HCEC 1CT (cell line): ENCODE measurements around the gene FDX2.
"Not testable (repeated sequence)": the region's sequence is repeated elsewhere in the genome, so short reads cannot be mapped to it uniquely, and the experiment has no call there.

Experiments
- DNase-seq: peaks from one replicate; pipeline ENCODE4 v3.0.0-alpha.2; 2017

The FDX2 gene

DNA sequence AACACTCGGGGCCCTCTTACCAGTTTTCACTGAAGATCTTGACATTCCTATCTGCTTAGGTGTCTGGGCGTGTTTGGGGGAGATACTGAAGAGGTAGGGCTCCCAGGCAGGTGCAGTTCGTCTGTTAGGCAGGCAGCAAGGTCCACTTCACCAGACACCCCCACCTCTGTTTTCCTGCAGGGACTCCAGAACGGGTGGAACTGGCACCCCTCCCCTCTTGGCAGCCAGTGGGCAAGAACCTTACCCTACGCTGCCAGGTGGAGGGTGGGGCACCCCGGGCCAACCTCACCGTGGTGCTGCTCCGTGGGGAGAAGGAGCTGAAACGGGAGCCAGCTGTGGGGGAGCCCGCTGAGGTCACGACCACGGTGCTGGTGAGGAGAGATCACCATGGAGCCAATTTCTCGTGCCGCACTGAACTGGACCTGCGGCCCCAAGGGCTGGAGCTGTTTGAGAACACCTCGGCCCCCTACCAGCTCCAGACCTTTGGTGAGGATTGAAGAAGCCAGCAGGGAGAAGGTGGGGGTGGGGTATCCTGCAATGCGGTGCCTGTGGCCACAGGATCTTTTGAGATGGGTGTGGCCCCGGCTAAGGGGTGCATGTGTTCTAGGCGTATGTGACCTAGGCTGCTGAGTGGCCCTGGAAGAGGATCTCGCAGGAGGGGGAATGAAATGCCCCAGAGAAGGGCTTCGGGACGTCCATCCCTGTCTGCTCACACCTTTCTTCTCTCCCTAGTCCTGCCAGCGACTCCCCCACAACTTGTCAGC is 32.3 kb downstream of the FDX2 start:
- DNase-seq = no peak

DNA sequence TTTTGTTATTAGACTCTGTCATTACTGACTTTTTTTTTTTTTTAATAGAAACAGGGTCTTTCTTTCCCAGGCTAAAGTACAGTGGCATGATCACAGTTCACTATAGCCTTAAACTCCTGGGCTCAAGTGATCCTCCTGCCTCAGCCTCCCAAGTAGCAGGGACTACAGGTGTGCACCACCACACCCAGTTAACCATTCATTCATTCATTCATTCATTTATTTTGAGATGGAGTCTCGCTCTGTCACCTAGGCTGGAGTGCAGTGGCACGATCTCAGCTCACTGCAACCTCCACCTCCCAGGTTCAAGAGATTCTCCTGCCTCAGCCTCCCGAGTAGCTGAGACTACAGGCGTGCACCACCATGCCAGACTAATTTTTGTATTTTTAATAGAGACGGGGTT is 33.8 kb downstream of the FDX2 start:
- DNase-seq = not testable (repeated sequence)

DNA sequence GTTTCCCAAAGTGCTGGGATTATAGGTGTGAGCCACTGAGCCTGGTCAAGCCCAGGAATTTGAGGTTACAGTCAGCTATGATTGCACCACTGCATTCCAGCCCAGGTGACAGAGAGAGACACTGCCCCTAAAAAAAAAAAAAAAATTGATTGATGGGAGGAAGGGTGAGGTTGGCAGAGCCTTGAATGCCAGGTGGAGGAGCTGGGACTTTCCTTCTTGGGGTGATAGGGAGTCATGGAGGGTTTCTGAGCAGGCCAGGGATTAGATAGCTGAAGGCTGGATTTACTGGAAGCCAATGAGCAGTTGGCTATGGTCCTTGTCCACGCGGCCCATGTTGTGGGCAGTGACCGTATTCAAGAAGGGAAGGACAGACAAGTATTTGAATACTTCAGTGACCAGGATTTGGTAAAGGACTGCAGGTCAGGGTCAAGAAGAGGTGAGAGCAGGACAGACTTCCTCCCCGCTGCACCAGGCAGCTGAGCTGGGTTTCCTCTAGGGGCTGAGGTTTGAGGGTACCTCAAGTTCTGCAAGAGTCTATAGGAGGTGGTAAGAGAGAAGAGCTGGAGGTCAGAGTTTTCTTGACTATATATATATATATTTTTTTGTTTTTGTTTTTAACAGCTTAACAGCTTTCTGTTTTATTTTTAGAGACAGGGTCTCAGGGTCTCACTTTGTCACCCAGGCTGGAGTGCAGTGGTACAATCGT is 35.9 kb downstream of the FDX2 start:
- no peak for DNase-seq

DNA sequence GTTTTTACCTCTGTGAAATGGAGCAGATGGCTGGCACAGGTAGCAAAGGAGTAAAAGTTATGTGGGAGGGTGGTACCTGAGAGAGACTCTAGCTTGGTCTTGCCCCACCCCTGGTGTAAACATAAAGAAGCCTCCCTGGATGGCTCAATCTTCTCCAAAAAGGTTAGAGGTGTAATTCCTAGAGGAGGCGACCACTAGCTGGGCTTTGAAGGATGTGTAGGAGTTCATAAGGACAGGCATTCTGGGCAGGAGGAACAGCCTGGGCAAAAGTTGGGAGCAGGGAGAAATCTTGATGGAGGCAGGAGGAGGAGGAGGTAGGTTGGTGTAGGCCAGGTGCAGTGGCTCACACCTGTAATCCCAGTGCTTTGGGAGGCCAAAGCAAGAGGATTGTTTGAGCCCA is 36.9 kb downstream of the FDX2 start:
- DNase-seq = no peak

DNA sequence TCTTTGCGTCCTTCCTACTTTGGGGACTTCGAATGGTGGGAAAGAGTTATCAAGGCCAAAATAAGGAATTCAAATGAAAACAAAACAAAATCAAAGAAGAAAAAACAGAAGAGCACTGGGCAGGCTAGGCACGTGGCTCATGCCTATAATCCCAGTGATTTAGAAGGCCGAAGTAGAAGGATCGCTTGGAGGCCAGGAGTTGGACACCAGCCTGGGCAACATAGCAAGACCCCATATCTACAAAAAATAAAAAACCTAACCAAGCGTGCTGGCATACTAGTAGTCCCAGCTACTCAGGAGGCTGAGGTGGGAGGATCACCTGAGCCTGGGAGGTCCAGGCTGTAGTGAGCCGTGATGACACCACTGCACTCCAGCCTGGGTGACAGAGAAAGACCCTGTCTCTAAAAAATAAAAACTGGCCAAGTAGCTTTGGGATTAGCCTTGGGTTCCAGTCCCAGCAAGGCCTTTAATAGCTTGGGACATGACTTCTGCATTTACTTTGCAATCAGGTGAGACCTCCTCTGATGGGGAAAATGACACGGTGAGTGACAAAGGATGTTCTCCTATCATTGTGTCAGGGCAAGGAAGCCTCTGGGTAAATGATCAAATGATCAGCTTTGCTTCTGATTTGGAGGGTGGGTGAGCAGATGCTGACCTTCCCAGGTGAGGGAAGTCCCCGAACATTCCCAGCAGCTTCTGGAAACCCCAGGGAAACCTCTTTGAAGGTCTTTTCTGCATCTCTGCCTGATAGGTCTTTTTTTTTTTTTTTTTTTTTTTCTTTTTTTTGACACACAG is 37.8 kb downstream of the FDX2 start:
- DNase-seq = no peak

DNA sequence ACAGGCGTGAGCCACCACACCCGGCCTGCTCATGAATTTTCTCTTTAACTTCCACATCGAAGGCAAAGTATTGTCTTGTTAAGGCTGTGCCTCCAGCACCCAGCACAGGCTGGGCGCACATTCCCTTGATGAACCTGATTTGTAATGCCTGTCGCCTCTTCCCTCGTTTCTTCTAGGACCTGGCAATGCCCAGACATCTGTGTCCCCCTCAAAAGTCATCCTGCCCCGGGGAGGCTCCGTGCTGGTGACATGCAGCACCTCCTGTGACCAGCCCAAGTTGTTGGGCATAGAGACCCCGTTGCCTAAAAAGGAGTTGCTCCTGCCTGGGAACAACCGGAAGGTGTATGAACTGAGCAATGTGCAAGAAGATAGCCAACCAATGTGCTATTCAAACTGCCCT is 41.2 kb downstream of the FDX2 start:
- no peak for DNase-seq

DNA sequence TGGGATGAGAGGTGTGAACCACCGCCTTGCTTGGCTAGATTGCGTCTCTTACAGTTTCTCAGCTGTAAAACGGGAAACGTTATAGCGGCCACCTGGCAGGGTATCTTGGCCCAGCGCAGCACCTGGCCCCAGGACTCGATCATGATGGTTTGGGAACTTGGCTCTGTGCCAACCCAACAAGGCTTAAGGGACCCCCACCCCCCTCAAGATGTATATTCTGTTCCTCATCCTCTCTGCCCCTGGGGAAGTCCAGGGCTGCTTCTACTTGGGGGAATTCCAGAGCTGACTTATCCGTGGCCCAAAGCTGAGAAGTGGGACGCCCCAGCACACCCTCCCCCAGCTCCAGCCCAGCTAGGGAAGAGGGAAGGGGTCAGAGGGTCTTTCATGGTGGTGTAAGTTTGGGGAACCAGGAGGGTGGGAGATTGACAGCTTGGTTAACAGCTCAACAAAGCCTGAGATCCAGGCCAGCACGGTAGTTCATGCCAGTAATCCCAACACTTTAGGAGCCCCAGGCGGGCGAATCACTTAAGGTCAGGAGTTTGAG is 44.2 kb downstream of the FDX2 start:
- no peak for DNase-seq

DNA sequence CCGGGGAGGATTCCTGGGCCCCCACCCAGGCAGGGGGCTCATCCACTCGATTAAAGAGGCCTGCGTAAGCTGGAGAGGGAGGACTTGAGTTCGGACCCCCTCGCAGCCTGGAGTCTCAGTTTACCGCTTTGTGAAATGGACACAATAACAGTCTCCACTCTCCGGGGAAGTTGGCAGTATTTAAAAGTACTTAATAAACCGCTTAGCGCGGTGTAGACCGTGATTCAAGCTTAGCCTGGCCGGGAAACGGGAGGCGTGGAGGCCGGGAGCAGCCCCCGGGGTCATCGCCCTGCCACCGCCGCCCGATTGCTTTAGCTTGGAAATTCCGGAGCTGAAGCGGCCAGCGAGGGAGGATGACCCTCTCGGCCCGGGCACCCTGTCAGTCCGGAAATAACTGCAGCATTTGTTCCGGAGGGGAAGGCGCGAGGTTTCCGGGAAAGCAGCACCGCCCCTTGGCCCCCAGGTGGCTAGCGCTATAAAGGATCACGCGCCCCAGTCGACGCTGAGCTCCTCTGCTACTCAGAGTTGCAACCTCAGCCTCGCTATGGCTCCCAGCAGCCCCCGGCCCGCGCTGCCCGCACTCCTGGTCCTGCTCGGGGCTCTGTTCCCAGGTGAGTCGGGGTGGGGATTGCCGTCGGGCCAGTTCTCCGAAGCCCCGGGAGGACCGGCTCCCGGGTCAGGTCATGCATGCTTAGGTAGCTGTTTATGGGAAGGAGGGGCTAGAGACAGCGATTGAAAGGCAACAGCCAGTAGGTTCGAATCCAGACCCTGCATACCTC is 45.0 kb downstream of the FDX2 start, which contains the start of gene ICAM1:
Gene ICAM1, plus strand, starts transcription at position 505 of the 779 bp plus-strand sequence. Its CDS starts 40 bp downstream, at position 545.
- DNase-seq = peak; percentile 72

DNA sequence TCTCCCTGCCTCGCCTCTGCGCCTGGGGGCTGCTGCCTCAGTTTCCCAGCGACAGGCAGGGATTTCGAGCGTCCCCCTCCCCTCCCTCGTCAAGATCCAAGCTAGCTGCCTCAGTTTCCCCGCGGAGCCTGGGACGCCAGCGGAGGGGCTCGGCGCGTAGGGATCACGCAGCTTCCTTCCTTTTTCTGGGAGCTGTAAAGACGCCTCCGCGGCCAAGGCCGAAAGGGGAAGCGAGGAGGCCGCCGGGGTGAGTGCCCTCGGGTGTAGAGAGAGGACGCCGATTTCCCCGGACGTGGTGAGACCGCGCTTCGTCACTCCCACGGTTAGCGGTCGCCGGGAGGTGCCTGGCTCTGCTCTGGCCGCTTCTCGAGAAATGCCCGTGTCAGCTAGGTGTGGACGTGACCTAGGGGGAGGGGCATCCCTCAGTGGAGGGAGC is 45.6 kb downstream of the FDX2 start:
- peak; percentile 34 for DNase-seq

DNA sequence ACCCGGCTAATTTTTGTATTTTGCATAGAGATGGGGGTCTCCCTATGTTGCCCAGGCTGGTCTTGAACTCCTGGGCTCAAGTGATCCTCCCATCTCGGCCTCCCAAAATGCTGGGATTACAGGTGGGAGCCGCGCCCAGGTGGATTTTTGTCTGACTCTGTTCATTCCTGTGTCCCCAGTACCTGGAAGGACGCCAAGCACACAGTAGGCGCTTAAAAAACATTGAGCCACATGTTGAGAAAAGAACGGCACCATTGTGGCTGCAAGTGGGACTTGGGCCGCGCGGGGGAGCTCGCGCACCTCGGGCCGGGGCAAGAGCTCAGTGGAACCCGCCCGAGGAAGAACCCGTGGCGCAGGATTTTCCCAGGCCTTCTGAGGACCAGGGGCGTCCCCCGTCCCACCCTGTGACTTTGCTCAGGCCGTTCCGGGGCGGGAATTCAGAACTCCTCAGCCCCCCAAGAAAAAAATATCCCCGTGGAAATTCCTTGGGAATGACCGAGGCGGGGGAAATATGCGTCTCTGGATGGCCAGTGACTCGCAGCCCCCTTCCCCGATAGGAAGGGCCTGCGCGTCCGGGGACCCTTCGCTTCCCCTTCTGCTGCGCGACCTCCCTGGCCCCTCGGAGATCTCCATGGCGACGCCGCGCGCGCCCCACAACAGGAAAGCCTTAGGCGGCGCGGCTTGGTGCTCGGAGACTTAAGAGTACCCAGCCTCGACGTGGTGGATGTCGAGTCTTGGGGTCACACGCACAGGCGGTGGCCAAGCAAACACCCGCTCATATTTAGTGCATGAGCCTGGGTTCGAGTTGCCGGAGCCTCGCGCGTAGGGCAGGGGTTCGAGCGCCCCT is 46.3 kb downstream of the FDX2 start:
- DNase-seq = peak; percentile 62

DNA sequence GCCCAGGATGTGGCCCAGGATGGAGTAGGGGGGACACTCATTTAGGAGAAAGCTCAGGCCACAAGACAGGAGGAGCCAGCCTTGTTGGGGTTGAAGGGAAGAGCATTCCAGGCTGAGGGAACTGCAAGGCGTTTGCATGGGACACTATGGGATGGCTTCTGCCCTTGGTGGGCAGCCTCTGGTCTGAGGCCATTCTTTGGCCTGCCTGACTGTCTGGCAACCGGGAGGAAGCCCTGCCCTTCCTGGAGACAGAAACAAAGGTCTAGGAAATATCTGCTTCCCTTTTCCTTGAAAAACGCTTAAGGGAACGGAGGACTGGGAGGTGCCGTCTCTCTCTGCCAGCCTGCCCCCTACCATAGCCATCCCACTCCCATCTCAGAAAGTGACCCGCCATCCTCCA is 47.7 kb downstream of the FDX2 start:
- no peak for DNase-seq

DNA sequence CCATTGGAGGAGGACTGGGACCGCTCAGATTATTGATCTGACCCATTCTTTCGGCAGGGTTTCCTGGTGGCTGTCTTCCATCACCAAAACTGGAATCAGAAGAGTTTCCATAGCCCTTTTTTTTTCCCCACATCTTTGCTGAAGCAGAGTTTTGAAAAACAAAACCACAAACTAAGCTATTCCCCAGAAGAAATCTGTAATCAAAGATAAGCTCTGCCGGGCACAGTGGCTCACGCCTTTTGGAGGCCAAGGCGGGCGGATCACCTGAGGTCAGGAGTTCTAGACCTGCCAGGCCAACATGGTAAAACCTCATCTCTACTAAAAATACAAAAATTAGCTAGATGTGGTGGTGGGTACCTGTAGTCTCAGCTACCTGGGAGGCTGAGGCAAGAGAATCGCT is 49.1 kb downstream of the FDX2 start:
- DNase-seq = no peak

DNA sequence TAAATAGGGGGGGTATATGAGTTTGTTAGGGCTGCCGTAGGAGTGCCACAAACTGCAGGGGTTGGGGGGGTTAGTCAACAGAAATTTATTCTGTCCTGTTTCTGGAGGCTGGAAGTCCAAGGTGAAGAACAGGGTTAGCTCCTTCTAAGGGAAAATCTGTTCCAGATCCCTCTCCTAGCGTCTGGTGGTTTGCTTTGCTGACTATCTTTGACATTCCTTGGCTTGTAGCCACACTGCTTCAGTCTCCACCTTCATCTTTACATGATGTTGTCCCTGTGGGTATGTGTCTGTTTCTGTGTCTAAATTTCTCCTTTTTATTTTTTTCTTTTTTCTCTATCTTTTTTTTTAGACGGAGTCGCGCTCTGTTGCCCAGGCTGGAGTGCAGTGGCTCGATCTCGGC is 53.0 kb downstream of the FDX2 start:
- DNase-seq = no peak

DNA sequence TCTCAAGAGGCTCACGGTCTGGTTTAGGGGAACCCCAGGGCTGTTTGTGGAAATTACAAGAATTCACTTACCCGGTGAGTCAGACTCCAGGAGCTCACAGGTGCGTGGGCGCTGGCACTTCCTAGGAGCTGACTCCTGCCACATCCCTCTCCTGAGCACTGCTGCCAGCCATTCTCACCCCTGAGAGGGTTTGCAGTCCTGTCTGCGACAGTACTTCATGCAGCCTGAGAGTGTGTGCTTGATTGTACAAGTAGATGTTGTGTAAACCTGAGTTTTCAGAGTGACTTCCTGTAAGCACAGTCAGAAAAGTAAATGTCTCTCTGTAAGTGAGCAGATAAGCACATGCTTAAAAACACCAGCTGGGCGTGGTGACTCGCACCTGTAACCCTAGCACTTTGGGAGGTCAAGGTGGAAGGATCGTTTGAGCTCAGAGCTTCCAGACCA is 55.7 kb downstream of the FDX2 start:
- DNase-seq = no peak
